Neuronal stem cell (in vitro differentiated cells): ENCODE results near the gene CTNS.

Experiments used
- DNase-seq: peaks from one replicate; pipeline ENCODE4 v3.0.0-alpha.2; 2013; ENCODE audit warnings: low spot score
- H2AFZ ChIP-seq: one replicate; pipeline ENCODE4 v1.6.1; 2013; ENCODE audit warnings: mild to moderate bottlenecking, low read length, inconsistent platforms
- H2AK5ac ChIP-seq: 2 replicates; pipeline ENCODE4 v1.6.1; 2013; ENCODE audit warnings: low read depth, mild to moderate bottlenecking, inconsistent platforms, low read length, moderate library complexity, mixed read lengths
- H2BK120ac ChIP-seq: 2 replicates; pipeline ENCODE4 v1.6.1; 2013; ENCODE audit warnings: low read depth, mild to moderate bottlenecking, inconsistent platforms, low read length, moderate library complexity, mixed read lengths
- H2BK12ac ChIP-seq: one replicate; pipeline ENCODE4 v1.6.1; 2013; ENCODE audit warnings: low read length, inconsistent platforms
- H2BK15ac ChIP-seq: 2 replicates; pipeline ENCODE4 v1.6.1; 2013; ENCODE audit warnings: mild to moderate bottlenecking, low read length, inconsistent platforms, mixed read lengths
- H2BK5ac ChIP-seq: one replicate; pipeline ENCODE4 v1.6.1; 2013; ENCODE audit warnings: inconsistent platforms, mild to moderate bottlenecking, low read length, moderate library complexity
- H3K14ac ChIP-seq: one replicate; pipeline ENCODE4 v1.6.1; 2013; ENCODE audit warnings: low read length, inconsistent platforms
- H3K18ac ChIP-seq: 2 replicates; pipeline ENCODE4 v1.6.1; 2013; ENCODE audit warnings: low read length, inconsistent platforms
- H3K23ac ChIP-seq: 2 replicates; pipeline ENCODE4 v1.6.1; 2013; ENCODE audit warnings: low read depth, mild to moderate bottlenecking, mixed read lengths, low read length, inconsistent platforms; ENCODE audit not compliant: poor library complexity
- H3K27ac ChIP-seq: replicated peaks from 3 replicates; pipeline ENCODE4 v1.5.1; 2013; ENCODE audit warnings: low read length, inconsistent platforms
- H3K27me3 ChIP-seq, 3 experiments: 2 replicates each; pipeline ENCODE4 v1.6.1; 2013; ENCODE audit warnings: low read length in 3 of 3, mild to moderate bottlenecking in 2 of 3, inconsistent platforms in 1 of 3, low read depth in 1 of 3, mixed read lengths in 1 of 3, moderate library complexity in 1 of 3; ENCODE audit not compliant: control insufficient read depth in 3 of 3, insufficient read depth in 3 of 3
- H3K36me3 ChIP-seq, 2 donors: replicated peaks in 1 of 2; 2 replicates each; pipeline ENCODE4 v1.6.1; 2013; ENCODE audit warnings: low read length in 2 of 2; ENCODE audit not compliant: control insufficient read depth in 2 of 2, insufficient read depth in 2 of 2
- H3K4ac ChIP-seq: 2 replicates; pipeline ENCODE4 v1.6.1; 2013; ENCODE audit warnings: inconsistent platforms, mild to moderate bottlenecking, low read length, moderate library complexity
- H3K4me1 ChIP-seq, 2 donors: 1 replicate in 1 of 2; 2 replicates in 1 of 2; pipeline ENCODE4 v1.6.1; 2013; ENCODE audit warnings: low read length in 2 of 2, low read depth in 1 of 2; ENCODE audit not compliant: control insufficient read depth in 2 of 2, insufficient read depth in 1 of 2
- H3K4me2 ChIP-seq: one replicate; pipeline ENCODE4 v1.6.1; 2013; ENCODE audit warnings: mild to moderate bottlenecking, low read length, inconsistent platforms; ENCODE audit not compliant: insufficient read depth, poor library complexity, severe bottlenecking
- H3K4me3 ChIP-seq, 2 donors: 2 replicates each; pipeline ENCODE4 v1.5.1; 2013; ENCODE audit warnings: low read length in 2 of 2, mild to moderate bottlenecking in 2 of 2, inconsistent platforms in 1 of 2, moderate library complexity in 1 of 2
- H3K79me1 ChIP-seq: one replicate; pipeline ENCODE4 v1.6.1; 2013; ENCODE audit warnings: low read depth, mild to moderate bottlenecking, inconsistent platforms, low read length, moderate library complexity
- H3K9ac ChIP-seq: one replicate; pipeline ENCODE4 v1.6.1; 2013; ENCODE audit warnings: mild to moderate bottlenecking, low read depth, low read length, inconsistent platforms; ENCODE audit not compliant: poor library complexity
- H3K9me3 ChIP-seq, 2 donors: replicated peaks in 1 of 2; 2 replicates each; pipeline versions ENCODE3 to v1.6.1; 2013; ENCODE audit warnings: low read length in 2 of 2, mild to moderate bottlenecking in 2 of 2, inconsistent platforms in 1 of 2, low read depth in 1 of 2, mixed read lengths in 1 of 2, moderate library complexity in 1 of 2; ENCODE audit not compliant: control insufficient read depth in 2 of 2, insufficient read depth in 1 of 2
- H4K8ac ChIP-seq: one replicate; pipeline ENCODE4 v1.6.1; 2013; ENCODE audit warnings: low read depth, mild to moderate bottlenecking, inconsistent platforms, low read length, moderate library complexity
- H4K91ac ChIP-seq: one replicate; pipeline ENCODE4 v1.6.1; 2013; ENCODE audit warnings: low read length, low read depth, mild to moderate bottlenecking, inconsistent platforms; ENCODE audit not compliant: poor library complexity
- WGBS, 2 donors: extraction: QIAGEN DNeasy Blood & Tissue Kit; methylation state at CpG; one replicate each; pipeline ENCODE4 v1.1.7; 2013; ENCODE audit warnings: missing lambda C conversion rate in 2 of 2, mixed read lengths in 1 of 2; ENCODE audit not compliant: insufficient read length in 2 of 2, insufficient replicate concordance in 1 of 2; ENCODE audit errors: extremely low coverage in 2 of 2; 5-methylcytosine and 5-hydroxymethylcytosine counted together

CTNS gene

DNA sequence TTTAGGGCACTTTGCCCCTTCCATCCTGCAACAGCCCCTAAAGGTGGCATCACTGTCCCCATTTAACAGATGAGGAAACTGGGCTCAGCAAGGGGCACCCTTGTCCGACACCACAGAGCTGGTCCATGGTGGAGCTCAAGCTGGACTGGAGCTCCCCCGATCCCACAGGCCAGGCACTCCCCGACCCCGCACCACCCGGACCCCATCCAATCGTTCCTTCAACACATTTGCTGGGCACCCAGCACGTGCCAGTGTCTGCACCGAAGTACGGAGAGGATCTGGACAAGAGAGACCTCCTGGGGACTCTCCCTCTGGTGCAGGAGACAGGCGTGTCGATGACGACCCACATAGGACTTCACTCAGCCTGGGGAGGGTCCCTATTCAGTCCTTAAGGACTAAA, 45.5 kb downstream of the CTNS start:
- WGBS, 2 donors = no CpG with 5 or more reads among the region's 12 CpGs
- Histone ChIP-seq H3K23ac (no peak overlapping the region), H3K18ac (no peak overlapping the region), H3K27ac (no peak overlapping the region), H3K27me3 (peaks cover 0 to 24% (median 0%) of the 10 kb centered on the region in 3 experiments), H3K4ac (no peak overlapping the region), H2BK5ac (no peak overlapping the region), H3K9ac (no peak overlapping the region), H3K14ac (no peak overlapping the region), H2AK5ac (peak overlapping the region; percentile 83), H2BK15ac (no peak overlapping the region), H3K79me1 (no peaks in the 10 kb centered on the region), H3K4me2 (no peak overlapping the region), H4K8ac (no peak overlapping the region), H3K4me1 (peaks cover 0 to 3% of the 10 kb centered on the region in 2 donors), H3K9me3 (no peaks in the 10 kb centered on the region), H3K4me3 (no peak overlapping the region), H2BK120ac (no peak overlapping the region), H4K91ac (no peak overlapping the region), H3K36me3 (no peaks in the 10 kb centered on the region), H2BK12ac (no peak overlapping the region), H2AFZ (no peak overlapping the region)
- no peak for DNase-seq

DNA sequence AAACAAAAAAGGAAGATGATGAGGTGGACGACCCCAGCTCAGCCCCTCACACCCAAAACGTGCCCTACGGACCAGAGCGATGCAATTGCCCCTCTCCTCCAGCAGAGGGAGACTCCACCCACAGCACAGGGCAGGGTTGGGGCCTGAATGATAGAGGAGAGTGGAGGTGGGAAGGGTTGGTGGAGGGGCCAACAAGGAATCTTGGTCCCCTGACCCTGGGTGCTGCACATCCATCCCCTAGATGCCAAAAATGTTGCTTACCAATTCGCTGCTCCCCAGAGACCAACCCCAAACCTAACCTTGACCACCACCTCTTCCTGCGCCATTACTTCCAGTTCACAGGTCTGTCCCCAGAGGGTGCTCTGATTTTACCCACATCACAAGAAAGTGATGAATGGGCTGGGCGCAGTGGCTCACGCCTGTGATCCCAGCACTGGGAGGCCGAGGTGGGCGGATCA, 46.5 kb downstream of the CTNS start:
- Histone ChIP-seq H3K9me3 (no peaks in the 10 kb centered on the region), H3K27ac (no peak overlapping the region), H3K4me3 (peak overlapping the region in 1 of 2 donors; percentile 14), H3K79me1 (no peaks in the 10 kb centered on the region), H3K4ac (no peak overlapping the region), H2BK12ac (no peak overlapping the region), H3K9ac (no peak overlapping the region), H3K4me1 (peaks cover 2 to 5% of the 10 kb centered on the region in 2 donors), H3K14ac (no peak overlapping the region), H4K91ac (no peak overlapping the region), H3K23ac (no peak overlapping the region), H2AFZ (no peak overlapping the region), H2AK5ac (no peak overlapping the region), H2BK15ac (no peak overlapping the region), H4K8ac (no peak overlapping the region), H2BK120ac (no peak overlapping the region), H3K4me2 (no peak overlapping the region), H3K27me3 (peaks cover 0 to 14% (median 0%) of the 10 kb centered on the region in 3 experiments), H2BK5ac (no peak overlapping the region), H3K36me3 (no peaks in the 10 kb centered on the region), H3K18ac (no peak overlapping the region)
- no CpG with 5 or more reads among the region's 10 CpGs for WGBS, 2 donors
- DNase-seq = no peak

DNA sequence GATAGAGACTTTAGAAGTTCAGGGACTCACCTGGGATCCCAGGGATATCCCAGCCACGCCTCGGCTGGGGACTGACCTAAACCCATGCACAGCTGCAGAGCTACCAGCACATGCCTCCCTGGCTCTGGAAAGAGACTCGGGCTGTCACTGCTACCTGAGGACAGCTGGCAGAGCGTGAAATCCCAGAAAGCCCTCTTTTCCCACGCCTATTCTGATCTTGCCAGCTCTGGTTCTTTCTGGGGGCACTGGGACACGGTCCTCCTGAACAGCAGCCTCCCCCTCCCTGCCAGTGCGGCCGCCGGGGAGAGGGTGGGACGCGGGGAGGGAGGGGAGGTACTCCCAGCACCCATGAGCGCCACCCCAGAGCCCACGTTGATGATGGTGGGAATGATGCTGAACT, 48.6 kb downstream of the CTNS start:
- Histone ChIP-seq H2BK12ac (no peak overlapping the region), H3K27me3 (peaks cover 0 to 9% (median 0%) of the 10 kb centered on the region in 3 experiments), H3K9ac (no peak overlapping the region), H2BK5ac (no peak overlapping the region), H3K9me3 (no peaks in the 10 kb centered on the region), H3K4me3 (no peak overlapping the region), H3K36me3 (no peaks in the 10 kb centered on the region), H3K79me1 (peaks cover 2% of the 10 kb centered on the region), H4K8ac (no peak overlapping the region), H2BK120ac (no peak overlapping the region), H3K23ac (no peak overlapping the region), H3K4me1 (peaks cover 2 to 9% of the 10 kb centered on the region in 2 donors), H3K27ac (no peak overlapping the region), H4K91ac (no peak overlapping the region), H3K4ac (no peak overlapping the region), H3K18ac (no peak overlapping the region), H2AK5ac (no peak overlapping the region), H3K4me2 (no peak overlapping the region), H2BK15ac (no peak overlapping the region), H3K14ac (no peak overlapping the region), H2AFZ (no peak overlapping the region)
- WGBS, 2 donors = no CpG with 5 or more reads among the region's 13 CpGs
- DNase-seq = no peak

DNA sequence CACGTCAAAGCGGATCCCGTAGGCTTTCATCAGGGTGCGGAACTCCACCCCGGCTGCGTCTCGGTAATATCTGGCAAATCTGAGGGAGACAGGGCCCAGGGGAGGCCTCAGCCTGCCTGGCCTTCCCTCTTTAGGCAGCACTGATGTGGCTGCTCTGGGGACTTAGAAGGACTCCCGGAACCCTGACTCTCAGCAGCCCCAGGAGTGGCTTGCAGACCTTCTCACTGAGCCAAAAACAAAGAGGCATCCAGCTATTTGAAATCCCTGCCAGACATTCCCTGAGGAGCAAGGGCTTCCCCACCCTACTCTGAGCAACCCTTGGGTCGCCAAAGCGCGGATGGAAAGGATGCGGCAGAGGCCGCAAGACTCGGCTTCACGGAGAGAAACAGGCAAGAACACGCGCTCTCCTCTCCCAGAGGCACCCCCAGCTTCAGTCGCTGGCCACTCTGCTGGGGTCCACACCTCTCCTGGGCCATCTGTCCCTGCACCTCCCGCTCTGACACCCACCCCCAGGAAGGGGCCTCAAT, 51.5 kb downstream of the CTNS start:
- H3K27me3 ChIP-seq = peaks cover 0 to 6% (median 0%) of the 10 kb centered on the region in 3 experiments
- no peak overlapping the region for H2BK120ac ChIP-seq
- H3K4me1 ChIP-seq = peaks cover 2 to 9% of the 10 kb centered on the region in 2 donors
- peaks cover 2% of the 10 kb centered on the region for H3K79me1 ChIP-seq
- no peak overlapping the region for H3K14ac ChIP-seq
- H4K8ac ChIP-seq = no peak overlapping the region
- H2BK15ac ChIP-seq = no peak overlapping the region
- no peak for DNase-seq
- H4K91ac ChIP-seq = no peak overlapping the region
- peak overlapping the region; percentile 50 for H3K9ac ChIP-seq
- H3K9me3 ChIP-seq = no peaks in the 10 kb centered on the region
- WGBS, 2 donors = no CpG with 5 or more reads among the region's 19 CpGs
- H2BK5ac ChIP-seq = no peak overlapping the region
- H2BK12ac ChIP-seq = no peak overlapping the region
- H2AFZ ChIP-seq = peak overlapping the region; percentile 81
- no peak overlapping the region for H2AK5ac ChIP-seq
- H3K36me3 ChIP-seq = no peaks in the 10 kb centered on the region
- H3K18ac ChIP-seq = peak overlapping the region; percentile 63
- no peak overlapping the region for H3K4ac ChIP-seq
- H3K23ac ChIP-seq = no peak overlapping the region
- no peak overlapping the region for H3K4me2 ChIP-seq
- no peak overlapping the region for H3K4me3 ChIP-seq
- no peak overlapping the region for H3K27ac ChIP-seq
